ENCODE results near the gene MED25. TPM values are rescaled to one million over a fixed set of nuclear protein-coding genes. Genes with fewer than 3 reads are reported as not detected.
A peak's percentile ranks its signal among the peaks of the same experiment; 100 is the strongest.

The MED25 gene
- polyA plus RNA-seq, 1 donor, result 33.0 TPM

DNA sequence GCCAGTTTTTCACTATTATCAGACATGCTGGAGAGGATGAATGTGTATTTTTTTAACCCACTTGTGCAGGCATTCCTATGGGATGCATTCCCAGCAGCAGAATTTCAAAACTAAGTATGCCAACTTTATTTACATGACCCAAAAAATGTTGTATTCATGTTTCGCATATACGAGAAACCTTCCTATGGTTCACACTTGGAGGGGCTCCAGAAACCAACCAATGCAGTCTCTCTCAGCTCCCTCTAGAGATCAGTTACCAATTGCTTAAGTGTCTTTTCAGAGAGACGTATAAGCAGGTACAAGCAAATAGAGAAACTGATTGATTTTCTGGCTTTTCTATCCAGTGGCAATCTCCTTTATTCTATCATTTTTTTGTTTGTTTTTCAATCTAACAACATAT lies 27.3 kb downstream of the MED25 start:
- DNase-seq, result no peak

DNA sequence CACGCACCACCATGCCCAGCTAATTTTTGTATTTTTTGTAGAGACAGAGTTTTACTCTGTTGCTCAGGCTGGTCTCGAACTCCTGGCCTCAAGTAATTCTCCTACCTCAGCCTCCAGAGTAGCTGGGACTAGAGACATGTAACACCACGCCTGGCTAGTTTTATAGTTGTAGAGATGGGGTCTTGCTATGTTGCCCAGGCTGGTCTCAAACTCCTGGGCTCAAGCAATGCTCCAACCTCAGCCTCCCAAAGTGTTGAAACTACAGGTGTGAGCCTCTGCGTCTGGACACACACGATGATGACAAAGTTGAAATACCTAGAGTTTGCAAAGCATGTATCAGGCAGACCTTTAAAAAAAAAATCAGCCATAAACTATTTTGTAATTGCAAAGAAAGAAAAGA lies 28.3 kb downstream of the MED25 start:
- no peak for DNase-seq

DNA sequence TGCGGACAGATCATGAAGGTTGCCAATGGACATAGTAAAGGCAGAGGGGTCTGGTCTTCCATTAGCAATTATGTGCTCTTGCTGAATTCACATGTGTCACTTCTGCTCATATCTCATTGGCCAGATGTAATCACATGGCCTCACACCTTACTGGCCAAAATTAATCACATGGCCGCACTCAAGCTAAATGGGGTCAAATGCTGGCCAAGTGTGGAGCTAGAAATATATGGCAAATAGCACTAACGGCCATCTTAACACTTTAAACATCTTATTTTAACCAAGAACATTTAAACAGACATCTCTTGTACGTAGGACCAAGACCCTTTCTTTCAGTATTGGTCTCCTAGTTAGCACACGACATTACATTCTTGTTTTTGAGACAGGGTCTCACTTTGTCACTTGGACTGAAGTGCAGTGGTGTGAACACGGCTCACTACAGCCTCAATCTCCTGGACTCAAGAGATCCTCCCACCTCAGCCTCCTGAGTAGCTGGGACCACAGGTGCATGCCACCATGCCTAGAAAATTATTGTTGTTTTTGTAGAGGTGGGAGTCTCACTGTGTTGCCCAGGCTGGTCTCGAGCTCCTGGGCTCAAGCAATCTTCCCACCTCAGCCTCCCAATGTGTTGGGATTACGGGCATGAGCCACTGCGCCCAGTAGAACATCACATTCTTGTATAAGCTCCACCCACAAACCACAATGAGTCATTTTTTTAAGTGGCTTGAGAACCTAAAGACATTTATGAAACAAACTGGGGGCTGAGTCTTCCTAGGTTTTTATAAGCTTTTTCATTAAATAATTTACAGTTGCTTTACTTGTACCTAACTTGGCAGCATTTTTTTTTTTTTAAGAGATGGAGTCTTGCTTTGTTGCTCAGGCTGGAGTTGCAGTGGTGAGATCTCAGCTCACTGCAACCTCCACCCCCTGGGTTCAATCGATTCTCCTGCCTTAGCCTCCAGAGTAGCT lies 29.9 kb downstream of the MED25 start:
- no peak for DNase-seq

DNA sequence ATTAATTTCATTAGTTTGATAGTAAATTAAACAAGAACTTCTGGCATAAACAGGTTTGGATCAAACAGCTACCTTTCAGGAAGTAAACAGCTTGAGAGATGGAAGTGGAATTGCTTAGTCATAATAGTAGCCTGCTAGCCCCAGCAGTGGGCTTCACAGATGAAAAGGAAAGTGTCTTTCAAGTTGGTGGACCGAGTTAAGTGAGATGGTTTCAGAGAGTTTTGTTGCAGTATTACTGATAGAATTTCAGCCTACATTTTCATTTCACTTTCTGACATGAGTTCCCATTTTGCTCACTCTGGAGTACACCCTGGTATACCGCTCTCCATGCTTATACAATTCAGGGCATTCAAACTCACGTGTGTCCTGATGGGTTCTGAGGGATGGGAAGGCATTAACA lies 30.8 kb downstream of the MED25 start:
- no peak for DNase-seq

DNA sequence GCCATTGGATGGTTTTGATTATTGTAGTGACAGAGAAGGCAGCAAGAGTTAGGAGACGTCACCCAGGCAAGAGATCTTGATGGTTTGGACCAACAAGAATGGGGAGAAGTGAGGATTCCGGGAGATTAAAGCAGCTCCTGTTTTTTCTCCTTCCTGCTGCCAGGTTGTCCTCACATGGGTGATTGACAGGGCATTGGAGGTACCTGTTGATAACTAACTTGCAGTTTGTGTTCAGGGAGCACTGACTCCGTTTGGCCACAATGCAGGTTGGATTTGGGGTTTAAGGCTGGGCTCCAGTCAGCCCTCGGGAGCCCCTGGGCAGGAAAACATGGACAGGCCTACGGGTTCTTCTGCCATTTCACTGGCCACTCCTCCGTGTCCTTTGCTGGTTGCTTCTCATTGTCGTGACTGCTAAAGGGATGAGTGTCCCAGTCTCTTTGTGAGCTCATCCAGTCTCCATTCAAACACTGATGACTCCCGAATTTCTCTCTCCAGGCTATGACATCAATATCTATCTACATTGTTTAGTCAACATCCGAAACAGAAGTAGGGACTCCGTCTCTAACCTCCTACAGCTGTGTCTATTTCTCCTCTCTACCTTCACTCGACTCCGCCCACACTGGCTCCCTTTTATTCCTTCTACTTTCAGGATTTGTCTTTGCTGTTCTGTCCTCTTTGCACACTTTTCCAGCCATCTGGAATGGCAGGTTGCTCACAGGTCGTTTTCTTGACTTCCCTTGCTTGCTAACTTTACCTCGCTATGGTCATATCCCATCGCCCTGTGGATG lies 31.5 kb downstream of the MED25 start:
- no peak for DNase-seq

DNA sequence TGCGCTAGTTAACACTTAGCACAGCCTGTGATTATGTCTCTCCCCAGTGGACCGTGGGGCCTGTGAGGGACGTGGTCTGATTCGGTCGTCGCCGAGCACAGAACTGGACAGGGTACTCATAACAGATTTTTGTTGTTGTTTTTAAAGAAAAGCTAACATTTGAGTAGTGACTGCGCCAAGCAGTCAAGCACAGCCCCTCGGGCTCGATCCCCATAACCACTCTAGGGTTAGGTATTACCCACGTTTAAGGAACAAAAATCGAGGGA lies 32.1 kb downstream of the MED25 start:
- no peak for DNase-seq

DNA sequence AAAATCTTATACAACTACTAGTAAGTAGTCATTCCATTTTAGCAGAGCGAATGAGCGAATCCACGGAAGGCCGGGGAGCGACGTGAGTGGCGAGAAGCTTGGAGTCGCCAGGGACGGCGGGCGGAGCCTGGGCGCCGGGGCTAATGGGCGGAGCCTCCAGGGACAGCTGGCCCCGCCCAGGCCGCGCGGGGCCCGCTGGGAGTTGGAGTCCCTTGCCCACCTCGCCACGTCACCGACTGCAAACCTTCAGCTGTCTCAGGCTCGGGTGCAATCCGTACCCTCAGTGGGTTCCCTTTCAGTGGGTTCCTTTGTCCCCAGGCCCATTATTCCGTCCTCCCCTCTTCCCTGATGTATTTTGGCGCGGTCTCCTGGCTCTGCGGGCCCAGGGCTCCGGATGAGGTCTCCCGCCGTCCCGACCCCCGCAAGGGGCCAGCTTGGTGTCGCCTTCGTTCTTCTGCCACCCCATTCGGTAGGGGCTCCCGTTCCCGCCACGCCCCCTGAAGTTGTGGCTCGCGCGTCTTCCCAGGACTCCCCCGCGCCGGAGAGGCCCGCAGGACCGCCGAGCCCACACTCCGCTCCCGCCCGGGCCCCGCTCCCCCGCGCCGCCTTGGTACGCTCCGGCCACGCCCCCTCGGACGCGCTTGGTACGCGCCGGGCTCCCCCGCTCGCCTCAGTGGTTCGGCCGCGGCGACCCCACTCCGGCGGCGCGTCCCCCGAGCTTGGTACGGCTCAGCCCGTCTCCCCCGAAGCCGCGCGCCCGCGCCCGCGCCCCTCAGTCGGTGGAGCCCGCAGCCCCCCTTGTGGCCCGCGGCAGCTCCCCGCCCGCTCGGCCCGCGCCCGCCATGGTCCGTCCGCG lies 32.6 kb downstream of the MED25 start, which contains the start of gene PTOV1:
Gene PTOV1 (plus strand): TSS at position 673 of the 856 bp plus-strand sequence.
- DNase-seq, result peak; percentile 91

DNA sequence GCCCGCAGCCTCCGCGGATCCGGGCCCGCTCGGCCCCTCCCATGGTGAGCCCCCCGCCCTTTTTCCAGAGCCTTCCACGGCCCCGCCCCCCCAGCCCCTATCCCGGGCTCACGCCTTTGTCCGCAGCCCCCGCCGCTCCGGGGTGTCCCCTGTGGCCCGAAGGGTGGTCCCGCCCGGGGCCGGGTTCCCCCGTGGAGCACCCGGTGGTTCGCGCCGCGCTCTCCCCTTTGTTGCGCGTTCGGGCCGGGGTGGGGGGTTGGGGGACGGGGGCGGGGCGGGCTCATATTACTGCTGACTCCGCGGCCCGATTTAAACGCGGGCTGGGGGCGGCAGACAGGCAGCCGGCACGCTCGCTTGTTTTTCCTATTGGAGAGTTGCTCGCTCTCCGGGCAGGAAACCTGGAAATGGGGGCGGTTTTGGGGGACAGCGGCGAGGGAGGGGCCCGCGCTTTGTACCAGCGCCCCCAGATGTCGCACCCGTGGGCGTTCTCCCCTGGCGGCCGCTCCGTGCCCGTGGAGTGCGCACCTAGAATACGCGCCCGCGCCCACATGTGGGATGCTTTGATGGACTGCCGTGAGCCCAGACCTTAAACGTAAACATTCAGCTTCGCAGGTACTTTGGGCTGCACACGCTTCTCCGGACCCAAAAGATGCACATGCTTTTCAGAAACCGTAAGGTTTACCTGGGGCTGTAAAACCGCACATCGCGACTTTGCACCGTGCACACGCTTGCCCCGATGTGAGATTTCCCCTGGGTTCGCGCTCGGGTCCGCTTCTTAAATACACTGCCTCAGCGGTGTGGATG lies 33.6 kb downstream of the MED25 start:
- peak; percentile 46 for DNase-seq

DNA sequence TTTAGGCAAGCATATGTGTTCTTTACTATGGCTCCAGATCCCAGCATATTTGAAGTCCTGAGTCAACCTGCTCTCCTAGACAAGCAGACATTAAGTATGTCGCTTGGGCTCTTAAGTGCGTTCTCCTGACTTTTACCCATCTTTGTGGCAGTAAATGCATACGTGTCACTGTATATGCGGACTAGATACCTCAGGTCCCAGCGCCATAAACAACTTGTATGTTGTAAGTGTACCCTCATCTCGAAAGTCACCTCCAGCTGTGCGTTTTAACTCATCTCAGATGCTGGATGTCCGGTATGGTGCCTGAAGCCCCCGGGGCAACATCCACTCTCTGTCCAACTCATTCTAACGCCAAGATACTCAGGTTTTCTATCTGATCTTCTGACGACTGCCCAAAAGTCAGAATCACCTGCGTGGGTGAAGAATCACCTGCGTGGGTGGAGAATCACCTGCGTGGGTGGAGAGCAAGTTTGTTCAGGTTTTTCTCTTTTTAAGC lies 34.6 kb downstream of the MED25 start:
- no peak for DNase-seq

DNA sequence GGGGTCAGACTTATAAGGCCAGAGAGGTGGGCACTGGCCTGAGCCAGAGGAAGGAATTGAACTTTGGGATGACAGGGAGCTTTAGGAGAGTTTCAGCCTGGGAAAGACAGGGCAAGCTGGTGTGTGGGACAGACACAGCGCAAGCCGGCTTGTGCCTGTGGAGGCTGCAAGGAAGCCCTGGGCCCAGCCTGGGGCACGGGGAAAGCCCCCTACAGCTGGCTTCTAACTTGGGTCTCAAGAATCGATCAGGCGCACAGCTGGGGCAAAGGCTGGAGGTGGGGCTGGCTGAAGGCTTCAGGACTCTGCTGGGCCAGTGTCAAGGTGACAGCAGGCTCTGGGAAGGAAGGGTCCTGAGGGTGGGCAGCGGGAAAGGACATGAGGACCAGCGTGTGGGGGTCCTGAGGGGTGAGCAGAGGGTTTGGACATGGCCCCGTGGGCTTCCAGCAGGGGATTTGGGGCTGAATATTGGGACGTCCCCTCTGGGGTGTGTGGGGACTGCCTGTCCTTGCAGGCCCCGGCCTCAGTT lies 35.8 kb downstream of the MED25 start:
- no peak for DNase-seq

DNA sequence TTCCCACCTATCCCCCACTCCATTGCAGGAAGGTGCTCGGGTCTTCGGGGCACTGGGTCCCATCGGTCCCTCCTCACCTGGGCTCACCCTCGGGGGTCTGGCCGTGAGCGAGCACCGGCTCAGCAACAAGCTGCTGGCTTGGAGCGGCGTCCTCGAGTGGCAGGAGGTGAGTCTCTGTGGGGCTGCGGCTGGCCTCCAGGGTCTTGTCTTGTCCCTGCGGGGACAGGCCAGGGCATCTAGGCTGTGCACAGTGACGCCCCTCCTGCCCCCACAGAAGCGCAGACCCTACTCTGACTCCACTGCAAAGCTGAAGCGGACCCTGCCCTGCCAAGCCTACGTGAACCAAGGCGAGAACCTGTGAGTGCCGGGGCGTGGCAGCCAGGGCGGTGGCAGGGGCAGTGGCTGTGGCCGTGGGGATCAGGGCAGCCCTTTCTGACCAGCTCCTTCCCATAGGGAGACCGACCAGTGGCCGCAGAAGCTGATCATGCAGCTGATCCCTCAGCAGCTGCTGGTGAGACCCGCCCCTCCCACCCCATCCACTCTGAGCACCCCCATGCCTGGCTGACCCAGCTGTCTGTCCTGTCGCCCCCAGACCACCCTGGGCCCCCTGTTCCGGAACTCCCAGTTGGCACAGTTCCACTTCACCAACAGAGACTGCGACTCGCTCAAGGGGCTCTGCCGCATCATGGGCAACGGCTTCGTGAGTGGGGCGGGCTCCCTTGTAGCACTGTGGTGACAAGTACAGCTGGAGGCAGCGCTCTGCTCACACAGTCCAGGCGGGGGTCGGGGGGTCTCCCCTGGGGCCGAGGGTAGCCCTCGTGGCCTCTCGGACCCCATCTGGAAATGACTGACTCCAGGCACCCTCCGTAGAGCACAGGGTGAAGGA lies 36.5 kb downstream of the MED25 start:
- DNase-seq, result no peak

DNA sequence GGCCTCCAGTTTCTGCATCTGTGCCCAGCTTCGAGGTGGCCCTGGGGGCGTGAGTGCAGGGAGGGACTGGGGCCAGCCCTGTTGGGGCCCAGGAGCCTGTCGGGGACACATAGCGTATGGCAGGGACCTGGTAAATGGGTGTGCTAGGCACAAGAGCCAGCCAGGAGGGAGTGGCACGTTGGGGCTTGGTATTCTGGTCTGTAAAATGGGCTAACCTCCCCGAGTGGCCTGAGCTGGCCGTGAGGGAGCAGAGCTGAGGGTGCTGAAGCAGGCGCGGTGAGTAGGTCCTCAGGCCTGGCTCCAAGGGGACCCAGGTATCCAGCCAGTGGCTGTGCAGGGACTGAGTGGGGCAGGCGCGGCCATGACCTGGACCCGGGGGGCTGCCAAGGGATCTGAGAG lies 37.2 kb downstream of the MED25 start:
- DNase-seq, result no peak

DNA sequence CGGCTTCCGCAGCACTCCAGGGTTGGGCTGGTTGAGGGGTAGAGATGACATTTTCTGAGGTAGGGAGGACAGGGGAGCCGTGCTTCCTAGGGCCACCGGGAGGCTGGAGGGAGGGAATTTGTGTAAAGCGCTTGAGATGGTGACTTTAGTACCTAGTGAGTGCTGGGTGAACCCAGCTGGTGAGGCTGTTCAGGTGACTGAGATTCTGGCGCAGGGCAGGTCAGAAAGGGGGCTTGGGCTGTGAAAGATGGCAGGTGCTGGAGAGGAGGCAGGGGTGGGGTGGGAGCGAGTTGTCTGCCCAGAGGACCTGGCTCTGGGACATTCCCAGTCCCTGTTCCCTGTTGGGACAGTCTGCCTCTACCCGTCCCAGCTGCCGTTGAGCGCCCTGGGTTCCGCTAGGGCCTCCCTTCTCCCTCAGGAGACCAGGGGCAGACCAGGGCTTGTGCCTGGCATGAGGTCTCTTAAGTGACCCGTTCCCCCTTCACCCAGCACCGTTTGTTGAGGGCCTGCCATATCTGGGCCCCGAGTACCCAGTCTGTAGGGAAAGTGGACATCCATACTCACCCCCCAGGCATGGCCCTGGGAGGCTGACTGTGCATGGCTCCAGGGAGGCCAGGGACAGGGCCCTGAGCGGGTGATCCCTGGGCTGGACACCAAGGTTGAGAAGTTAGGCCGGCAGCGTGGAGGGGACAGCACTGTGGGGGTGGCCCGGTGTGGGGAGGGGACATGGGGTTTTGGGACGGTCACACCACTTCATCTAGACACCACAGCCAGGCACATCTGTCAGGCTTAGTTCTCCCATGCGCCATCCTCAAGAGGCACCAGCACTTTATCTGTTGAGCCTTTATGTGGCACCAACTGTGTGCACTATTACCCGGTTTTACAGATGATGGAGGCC lies 37.8 kb downstream of the MED25 start:
- DNase-seq, result no peak

DNA sequence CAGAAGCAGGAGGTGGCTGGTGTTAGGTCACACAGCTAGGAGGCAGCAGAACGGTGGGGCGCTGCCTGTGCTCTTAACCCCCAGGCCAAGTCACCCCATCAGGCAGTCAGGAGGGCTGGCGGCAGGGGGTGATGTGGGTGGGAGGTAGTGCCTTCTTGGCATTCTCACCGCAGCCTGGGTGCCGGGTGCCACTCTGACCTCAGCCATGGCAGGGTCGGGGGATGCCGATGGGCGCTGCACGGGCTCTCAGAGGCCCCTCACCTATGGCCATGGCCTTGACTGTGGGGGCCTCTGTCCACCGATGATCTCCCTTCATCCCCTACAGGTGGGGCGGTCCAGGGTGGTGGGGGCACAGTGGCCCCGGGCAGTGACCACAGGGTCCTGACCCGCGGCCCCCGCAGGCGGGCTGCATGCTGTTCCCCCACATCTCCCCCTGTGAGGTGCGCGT lies 38.5 kb downstream of the MED25 start:
- DNase-seq, result no peak

DNA sequence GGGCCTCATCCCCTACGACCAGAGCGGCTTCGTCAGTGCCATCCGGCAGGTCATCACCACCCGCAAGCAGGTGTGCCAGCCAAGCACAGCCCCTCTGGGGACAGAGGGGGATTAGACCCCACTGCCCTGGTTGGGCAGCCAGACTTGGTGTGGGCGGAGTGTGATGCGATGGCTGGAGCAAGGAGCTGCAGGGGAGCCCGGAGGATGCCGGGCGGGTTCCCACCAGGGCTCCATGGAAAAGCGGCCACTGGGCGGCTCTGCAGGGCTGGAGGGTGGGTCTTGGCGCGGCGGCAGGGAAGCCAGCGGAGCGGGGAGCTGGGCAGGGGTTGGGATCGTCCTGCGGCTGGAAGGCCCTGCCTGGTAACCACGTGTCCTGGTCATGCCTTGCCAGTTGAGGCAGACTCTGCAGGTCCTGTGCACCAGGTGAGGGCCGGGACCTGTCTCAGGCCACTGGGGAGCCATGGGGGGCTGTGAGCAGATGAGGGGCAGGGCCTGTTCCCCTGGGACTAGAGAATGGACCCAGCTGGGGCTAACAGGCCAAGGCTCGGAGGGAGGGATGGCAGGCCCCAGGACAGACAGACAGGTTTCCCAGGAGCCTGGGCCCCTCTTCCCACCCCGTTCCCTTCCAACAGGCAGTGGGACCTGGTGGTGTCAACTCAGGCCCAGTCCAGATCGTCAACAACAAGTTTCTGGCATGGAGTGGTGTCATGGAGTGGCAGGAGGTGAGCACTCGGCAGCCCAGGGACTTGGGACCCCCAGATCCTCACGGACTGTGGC lies 39.2 kb downstream of the MED25 start:
- no peak for DNase-seq

DNA sequence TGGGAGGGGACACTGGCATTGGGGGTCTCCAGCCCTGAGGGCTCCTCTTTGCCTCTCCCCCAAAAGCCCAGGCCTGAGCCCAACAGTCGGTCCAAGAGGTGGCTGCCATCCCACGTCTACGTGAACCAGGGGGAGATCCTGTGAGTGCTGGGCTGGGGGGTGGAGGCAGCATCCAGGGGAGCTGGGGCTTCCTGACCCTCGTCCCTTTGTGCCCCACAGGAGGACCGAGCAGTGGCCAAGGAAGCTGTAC lies 39.7 kb downstream of the MED25 start:
- no peak for DNase-seq

DNA sequence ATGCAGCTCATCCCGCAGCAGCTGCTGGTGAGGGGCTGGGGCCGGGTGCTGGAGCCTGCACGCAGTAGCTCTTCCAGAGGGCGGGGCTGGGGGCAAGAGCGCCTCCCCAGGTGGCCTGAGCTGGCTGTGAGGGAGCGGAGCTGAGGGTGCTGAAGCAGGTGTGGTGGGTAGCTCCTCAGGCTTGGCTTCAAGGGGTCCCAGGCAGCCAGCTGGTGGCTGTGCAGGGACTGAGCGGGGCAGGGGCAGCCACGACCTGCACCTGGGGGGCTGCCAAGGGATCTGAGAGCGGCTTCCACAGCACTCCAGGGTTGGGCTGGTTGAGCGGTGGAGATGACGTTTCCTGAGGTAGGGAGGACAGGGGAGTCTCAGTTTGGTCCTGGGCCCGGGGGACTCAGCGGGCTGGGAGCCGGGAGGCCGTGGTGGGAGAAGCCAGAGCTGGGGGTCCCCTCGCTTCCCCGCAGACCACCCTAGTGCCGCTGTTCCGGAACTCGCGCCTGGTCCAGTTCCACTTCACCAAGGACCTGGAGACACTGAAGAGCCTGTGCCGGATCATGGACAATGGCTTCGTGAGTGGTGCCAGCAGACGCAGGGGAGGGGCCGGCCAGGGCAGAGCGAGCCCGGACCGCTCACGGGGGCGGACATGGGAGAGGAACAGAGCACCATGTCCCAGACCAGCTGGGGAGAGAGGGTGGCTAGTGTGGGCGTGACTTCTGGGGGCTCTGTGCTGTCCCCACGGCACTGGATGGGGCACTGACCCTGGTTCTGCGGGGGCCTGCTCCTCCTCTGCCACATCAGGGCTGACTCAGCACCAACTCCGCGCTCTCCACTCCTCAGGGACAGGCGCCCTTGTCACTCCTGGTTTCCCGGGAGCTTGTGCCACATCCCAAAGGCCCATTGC lies 40.2 kb downstream of the MED25 start:
- DNase-seq, result no peak

All from hindlimb muscle (tissue), 1 donor.